ES-I3 (cell line): ENCODE data around the gene GTPBP4.
"Not testable (repeated sequence)": the region's sequence is repeated elsewhere in the genome, so short reads cannot be mapped to it uniquely, and the experiment has no call there.

Experiments
- H3K36me3 ChIP-seq: 2 replicates; pipeline ENCODE4 v1.6.1; 2013; ENCODE audit warnings: mild to moderate bottlenecking, low read length, control low read depth, moderate library complexity; ENCODE audit not compliant: insufficient read depth
- H3K4me1 ChIP-seq: 2 replicates; pipeline ENCODE4 v1.6.1; 2013; ENCODE audit warnings: mild to moderate bottlenecking, control low read depth, low read length; ENCODE audit not compliant: insufficient read depth
- H3K9ac ChIP-seq: 2 replicates; pipeline ENCODE4 v1.6.1; 2013; ENCODE audit warnings: low read depth, mild to moderate bottlenecking, low read length, moderate library complexity
- H3K9me3 ChIP-seq: 2 replicates; pipeline ENCODE4 v1.6.1; 2013; ENCODE audit warnings: mild to moderate bottlenecking, low read length, moderate library complexity; ENCODE audit not compliant: control insufficient read depth, insufficient read depth

Gene GTPBP4

DNA sequence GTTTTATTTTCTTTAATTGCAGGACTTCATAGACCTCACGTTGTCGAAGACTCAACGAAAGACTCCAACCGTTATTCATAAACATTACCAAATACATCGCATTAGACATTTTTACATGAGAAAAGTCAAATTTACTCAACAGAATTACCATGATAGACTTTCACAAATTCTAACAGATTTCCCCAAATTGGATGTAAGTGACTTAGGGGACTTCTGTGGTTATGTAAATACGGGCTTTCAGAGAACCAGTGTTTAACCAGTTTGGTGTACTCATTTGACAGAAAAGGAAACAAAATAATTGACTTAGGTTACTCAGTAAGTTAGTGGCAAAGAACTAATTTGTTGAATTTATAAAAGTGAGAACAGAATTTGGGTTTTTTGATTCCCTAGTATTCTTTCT is 4.2 kb downstream of the GTPBP4 start:
- H3K36me3 ChIP-seq: peaks cover 42% of the 10 kb centered on the region
- no peaks in the 10 kb centered on the region for H3K9me3 ChIP-seq
- no peaks in the 10 kb centered on the region; the same call in 1 of the 2 replicates for H3K4me1 ChIP-seq
- H3K9ac ChIP-seq: no peak overlapping the region

DNA sequence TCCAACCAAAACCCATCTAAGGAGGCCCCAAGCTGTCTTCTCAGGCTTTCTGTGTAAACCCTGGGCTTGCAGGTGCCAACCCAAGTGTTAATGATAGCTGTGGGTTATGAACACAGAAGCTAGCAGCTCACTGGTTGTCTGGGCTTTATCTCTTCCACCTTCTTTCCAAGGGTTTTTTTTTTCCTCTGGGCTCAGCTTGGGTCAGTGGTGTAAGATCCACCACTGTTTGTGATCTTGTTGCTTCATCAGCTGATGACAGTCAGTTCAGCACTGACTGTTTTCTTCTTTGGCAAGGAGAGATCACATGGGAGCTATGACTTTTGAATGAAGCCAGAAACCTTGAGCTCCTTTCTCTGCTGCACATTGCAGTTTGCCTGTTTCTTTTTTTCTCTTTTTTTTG is 4.6 kb downstream of the GTPBP4 start:
- Histone ChIP-seq H3K9ac (no peak overlapping the region), H3K36me3 (peaks cover 46% of the 10 kb centered on the region), H3K9me3 (no peaks in the 10 kb centered on the region), H3K4me1 (no peaks in the 10 kb centered on the region; the same call in 1 of the 2 replicates)

DNA sequence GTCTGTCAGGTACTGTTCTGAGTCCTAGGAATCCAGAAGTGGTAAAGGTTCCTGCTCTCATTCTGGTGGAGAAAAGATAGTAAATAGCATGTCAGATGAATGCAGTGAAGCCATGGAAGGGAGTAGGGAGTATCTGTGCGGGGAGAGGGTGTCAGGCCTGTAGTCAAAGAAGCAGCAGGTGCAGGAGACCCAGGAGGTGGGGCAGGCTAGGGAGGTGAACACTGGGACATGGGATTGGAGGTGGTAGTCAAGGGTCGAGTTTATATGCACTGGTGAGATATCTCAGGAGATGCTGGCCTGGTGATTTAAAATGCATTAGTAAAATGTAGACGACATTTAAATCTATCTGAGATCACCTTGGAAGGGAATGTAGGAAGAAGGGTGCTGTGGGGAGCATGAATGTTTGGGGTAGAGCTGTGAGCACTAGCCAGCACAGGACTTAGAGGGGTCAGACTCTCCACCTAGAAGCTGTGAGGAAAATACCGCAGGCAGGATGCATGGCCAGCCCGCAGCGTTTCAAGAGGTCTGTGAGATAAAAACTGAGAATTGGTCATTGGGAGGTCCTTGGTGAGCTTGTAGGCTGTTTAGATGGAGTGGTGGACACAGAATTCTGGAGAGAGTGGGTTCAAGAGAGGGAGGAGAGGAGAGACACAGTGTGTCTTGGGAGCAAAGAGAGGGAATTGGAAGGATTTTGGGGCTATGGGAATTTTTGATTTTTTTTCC is 6.8 kb downstream of the GTPBP4 start:
- H3K9ac ChIP-seq: no peak overlapping the region
- H3K4me1 ChIP-seq: no peaks in the 10 kb centered on the region
- H3K9me3 ChIP-seq: no peaks in the 10 kb centered on the region
- H3K36me3 ChIP-seq: peaks cover 64% of the 10 kb centered on the region

GRCh38 chr10:995559-995926 is 7.3 kb downstream of the GTPBP4 start:
- Histone ChIP-seq H3K9me3 (no peaks in the 10 kb centered on the region), H3K36me3 (peaks cover 64% of the 10 kb centered on the region)

GRCh38 chr10:996031-996430 is 7.8 kb downstream of the GTPBP4 start:
- H3K9me3 ChIP-seq: no peaks in the 10 kb centered on the region
- H3K9ac ChIP-seq: no peak overlapping the region
- peaks cover 65% of the 10 kb centered on the region for H3K36me3 ChIP-seq
- no peaks in the 10 kb centered on the region for H3K4me1 ChIP-seq

More at GRCh38 chr10:995559-995926, 7.3 kb downstream of the GTPBP4 start:
- Histone ChIP-seq H3K4me1 (no peaks in the 10 kb centered on the region), H3K9ac (no peak overlapping the region)

- Histone ChIP-seq H3K9ac (no peak overlapping the region), H3K4me1 (no peaks in the 10 kb centered on the region), H3K36me3 (peaks cover 74% of the 10 kb centered on the region), H3K9me3 (0 out of 2 replicates have a peak, but pooled peaks cover 2% of the 10 kb centered on the region)
Measured at GRCh38 chr10:997266-998022, 9.2 kb downstream of the GTPBP4 start.

- no peak overlapping the region for H3K9ac ChIP-seq
- peaks cover 66% of the 10 kb centered on the region for H3K36me3 ChIP-seq
Measured at GRCh38 chr10:1002425-1003006, 14.3 kb downstream of the GTPBP4 start.

DNA sequence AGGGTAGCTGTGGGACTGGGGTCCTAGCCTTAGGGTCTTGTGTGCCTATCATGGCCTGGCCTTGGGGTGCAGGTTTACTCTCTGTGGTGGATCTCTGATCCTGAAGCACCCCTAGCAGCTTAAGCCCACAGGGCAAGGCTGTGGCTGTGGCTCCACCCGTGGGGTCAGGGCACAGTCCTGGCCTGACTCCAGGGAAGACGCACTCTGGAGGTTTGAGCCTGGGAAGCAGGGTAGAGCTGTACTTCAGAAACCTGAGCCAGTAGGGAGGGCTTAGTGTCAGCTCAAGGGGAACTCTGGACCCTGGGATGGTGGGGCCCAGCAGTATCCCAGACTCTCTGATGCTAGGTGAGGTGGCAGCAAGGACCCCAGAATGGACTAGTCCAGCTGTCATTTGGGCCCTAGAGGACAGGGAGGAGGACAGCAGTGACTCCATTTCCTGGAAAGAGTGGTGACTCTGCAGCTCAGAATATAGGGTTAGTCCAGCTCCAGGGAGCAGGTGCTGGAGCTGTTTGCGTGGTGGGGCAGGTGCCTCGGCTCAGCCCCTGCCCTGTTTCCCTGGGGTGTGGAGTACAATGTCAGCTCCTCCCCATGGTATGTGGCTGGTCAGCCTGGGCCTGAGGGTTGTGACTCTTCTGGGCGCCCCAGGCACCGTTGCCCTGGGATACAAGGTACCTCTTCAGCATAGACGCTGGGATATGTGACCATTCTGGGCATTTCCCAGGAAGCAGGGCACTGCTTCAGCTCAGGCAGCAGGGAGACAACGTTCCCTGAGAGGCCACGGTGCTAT is 15.8 kb downstream of the GTPBP4 start:
- Histone ChIP-seq H3K9ac (no peak overlapping the region), H3K4me1 (no peaks in the 10 kb centered on the region), H3K36me3 (peaks cover 65% of the 10 kb centered on the region), H3K9me3 (0 out of 2 replicates have a peak, but pooled peaks cover 2% of the 10 kb centered on the region)

More at GRCh38 chr10:1002425-1003006, 14.3 kb downstream of the GTPBP4 start:
- H3K9me3 ChIP-seq: 0 out of 2 replicates have a peak, but pooled peaks cover 2% of the 10 kb centered on the region
- no peaks in the 10 kb centered on the region for H3K4me1 ChIP-seq

- Histone ChIP-seq H3K36me3 (peaks cover 75% of the 10 kb centered on the region), H3K9me3 (no peaks in the 10 kb centered on the region), H3K9ac (no peak overlapping the region), H3K4me1 (no peaks in the 10 kb centered on the region)
Measured at GRCh38 chr10:1006573-1006972, 18.3 kb downstream of the GTPBP4 start.

DNA sequence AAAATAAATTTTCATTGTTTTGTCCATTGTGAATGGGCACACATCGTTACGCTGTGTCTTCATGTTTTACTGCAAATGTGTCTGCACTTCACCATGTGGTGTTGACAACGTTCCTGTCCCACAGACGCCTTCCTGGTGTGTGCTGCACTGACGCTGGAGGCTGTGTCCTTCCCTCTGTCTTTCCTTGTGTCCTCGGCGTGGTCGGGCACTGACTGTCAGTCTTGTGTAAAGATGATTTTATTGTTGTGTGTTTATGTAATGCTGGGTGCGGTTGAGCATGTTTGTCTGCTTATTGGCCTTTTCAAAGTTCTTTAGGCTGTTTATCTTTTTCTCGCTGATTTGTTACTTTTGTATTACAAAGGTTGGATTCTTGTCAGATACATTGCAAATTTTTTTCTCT is 19.3 kb downstream of the GTPBP4 start:
- Histone ChIP-seq H3K4me1 (no peaks in the 10 kb centered on the region), H3K36me3 (peaks cover 79% of the 10 kb centered on the region), H3K9me3 (no peaks in the 10 kb centered on the region), H3K9ac (no peak overlapping the region)

- Histone ChIP-seq H3K9ac (no peak overlapping the region), H3K36me3 (peaks cover 73% of the 10 kb centered on the region), H3K9me3 (no peaks in the 10 kb centered on the region), H3K4me1 (no peaks in the 10 kb centered on the region)
Measured at GRCh38 chr10:1009071-1009494, 20.8 kb downstream of the GTPBP4 start.

GRCh38 chr10:1009947-1010346 is 21.7 kb downstream of the GTPBP4 start:
- not testable (repeated sequence) for H3K9me3 ChIP-seq, H3K4me1 ChIP-seq
- peaks cover 75% of the 10 kb centered on the region for H3K36me3 ChIP-seq

DNA sequence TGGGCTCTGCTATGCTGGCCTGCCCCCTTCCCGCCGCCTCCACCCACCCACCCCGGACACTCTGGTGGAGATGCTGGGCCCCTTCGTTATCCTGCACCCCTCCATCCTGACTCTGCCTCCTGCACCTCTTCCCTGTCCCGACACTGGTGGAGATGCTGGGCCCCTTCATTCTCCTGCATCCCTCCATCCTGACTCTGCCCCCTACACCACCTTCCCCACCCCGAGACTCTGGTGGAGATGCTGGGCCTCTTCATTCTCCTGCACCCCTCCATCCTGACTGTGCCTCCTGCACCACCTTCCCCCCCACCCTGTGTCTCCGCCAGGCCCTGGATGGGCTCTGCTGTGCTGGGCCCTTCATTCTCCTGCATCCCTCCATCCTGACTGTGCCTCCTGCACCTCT is 22.5 kb downstream of the GTPBP4 start:
- Histone ChIP-seq H3K9ac (no peak overlapping the region), H3K36me3 (peaks cover 73% of the 10 kb centered on the region), H3K4me1 (no peaks in the 10 kb centered on the region), H3K9me3 (no peaks in the 10 kb centered on the region)

More at GRCh38 chr10:1009947-1010346, 21.7 kb downstream of the GTPBP4 start:
- H3K9ac ChIP-seq: not testable (repeated sequence)

GRCh38 chr10:1011696-1012095 is 23.5 kb downstream of the GTPBP4 start:
- Histone ChIP-seq H3K9ac (no peak overlapping the region), H3K4me1 (no peaks in the 10 kb centered on the region), H3K9me3 (no peaks in the 10 kb centered on the region), H3K36me3 (peaks cover 78% of the 10 kb centered on the region)
